Astrocyte (in vitro differentiated cells and primary cell): ENCODE data around the gene GDF9.

Experiments used
- CTCF ChIP-seq: IDR thresholded peaks from 2 replicates; pipeline ENCODE4 v1.5.1; 2011; ENCODE audit warnings: low read depth, mild to moderate bottlenecking, inconsistent platforms, low read length, moderate library complexity; ENCODE audit not compliant: insufficient read depth
- EZH2 ChIP-seq: IDR thresholded peaks from 2 replicates; pipeline ENCODE4 v1.6.1; 2012; ENCODE audit warnings: mild to moderate bottlenecking, low read length, inconsistent platforms; ENCODE audit not compliant: insufficient read depth

GRCh38 chr5:132839426-132840301, 26.6 kb downstream of the GDF9 start:
- TF ChIP-seq CTCF (no peak), EZH2 (no peak)
